GM12878 (cell line): Measurements from ENCODE around the gene DUSP22.

ENCODE experiments used
- CTCF ChIP-seq, 3 experiments: IDR thresholded peaks in 2 of 3; conservative IDR thresholded peaks in 1 of 3; 2 replicates each; pipeline ENCODE4 v1.5.1; 2011; ENCODE audit warnings: low read depth in 3 of 3, low read length in 3 of 3, mild to moderate bottlenecking in 3 of 3, control low read depth in 2 of 3, moderate library complexity in 2 of 3, inconsistent platforms in 1 of 3, mixed read lengths in 1 of 3; ENCODE audit not compliant: control insufficient read depth in 2 of 3, insufficient read depth in 1 of 3; ENCODE audit errors: extremely low read depth in 1 of 3
- ETV6 ChIP-seq, 2 experiments: fragments of 450-650 bp in 1 of 2; IDR thresholded peaks in 1 of 2; conservative IDR thresholded peaks in 1 of 2; 2 replicates each; pipeline ENCODE4 v1.6.1; 2014; ENCODE audit warnings: antibody characterized with exemption in 1 of 2, borderline replicate concordance in 1 of 2, low read depth in 1 of 2, mild to moderate bottlenecking in 1 of 2, moderate library complexity in 1 of 2
- FOXK2 ChIP-seq: fragments of 450-650 bp; IDR thresholded peaks from 2 replicates; pipeline ENCODE4 v1.6.1; 2017; ENCODE audit warnings: mild to moderate bottlenecking, moderate library complexity
- NFIC ChIP-seq: IDR thresholded peaks from 2 replicates; pipeline ENCODE4 v1.6.1; 2012; ENCODE audit warnings: low read depth, mild to moderate bottlenecking, inconsistent platforms, low read length, moderate library complexity
- POLR2A ChIP-seq: IDR thresholded peaks from 2 replicates; pipeline ENCODE4 v1.6.1; 2011; ENCODE audit warnings: low read depth, mild to moderate bottlenecking, low read length
- REST ChIP-seq: IDR thresholded peaks from 2 replicates; pipeline ENCODE4 v1.6.1; 2012; ENCODE audit warnings: mild to moderate bottlenecking, low read depth, low read length
- SIN3A ChIP-seq: IDR thresholded peaks from 2 replicates; pipeline ENCODE4 v1.6.1; 2012; ENCODE audit warnings: low read depth, low read length, improper control_type of control experiment
- TF ChIP-seq, protein P1 (sequence below): IDR thresholded peaks from 2 replicates; pipeline ENCODE4 v1.6.1; 2011; ENCODE audit warnings: borderline replicate concordance, low read depth, mild to moderate bottlenecking, moderate library complexity, low read length; ENCODE audit not compliant: insufficient read depth, poor library complexity, severe bottlenecking
- TF ChIP-seq, protein P2 (sequence below): fragments of 450-650 bp; IDR thresholded peaks from 2 replicates; pipeline ENCODE4 v1.6.1; 2016; ENCODE audit warnings: mild to moderate bottlenecking

DNA sequence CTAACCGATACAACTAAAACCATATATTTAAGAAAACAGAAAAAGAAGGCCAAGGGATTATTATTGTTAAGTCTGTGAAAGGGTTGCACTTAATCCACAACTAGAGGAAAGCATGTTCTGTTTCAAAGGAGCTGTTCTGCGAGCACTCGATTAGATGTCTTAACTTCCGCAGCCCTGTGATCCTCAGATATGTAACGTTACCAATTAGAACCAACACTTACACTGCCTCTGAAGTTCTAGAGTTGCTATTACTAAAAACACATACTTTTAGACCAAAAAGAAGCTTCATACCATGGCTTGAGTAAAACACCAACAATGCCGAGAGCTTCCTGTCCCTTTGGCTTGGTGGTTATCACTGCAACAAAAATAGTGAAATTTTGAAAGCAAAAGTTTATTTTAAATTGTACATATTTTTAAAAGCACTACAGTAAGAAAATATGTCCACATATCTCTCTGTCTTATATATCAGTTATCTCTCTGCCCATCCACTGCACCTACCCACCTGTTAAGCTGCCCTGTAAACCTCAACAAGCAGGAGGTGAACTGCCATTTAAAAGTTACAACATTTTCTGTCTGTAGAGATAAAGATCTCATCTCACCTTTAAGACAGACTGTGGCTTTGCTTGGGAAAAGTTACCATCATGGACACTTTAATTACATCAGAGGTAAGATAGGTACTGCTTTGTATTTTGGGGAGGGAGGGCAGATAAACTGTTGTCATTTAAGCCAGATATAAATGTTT lies 7.1 kb upstream of the DUSP22 start:
- TF ChIP-seq FOXK2 (no peak), POLR2A (no peak), REST (no peak), NFIC (no peak), CTCF (IDR thresholded peaks at IDR 0.05 in 2 of 3, conservative IDR thresholded peaks at IDR 0.05 in 1 of 3; ENCODE audit: control insufficient read depth in 2 of 3, extremely low read depth in 1 of 3, insufficient read depth in 1 of 3, low read depth in 3 of 3, low read length in 3 of 3) (no peak), ETV6 (conservative IDR thresholded peaks at IDR 0.05 in 1 of 2, IDR thresholded peaks at IDR 0.05 in 1 of 2; ENCODE audit: borderline replicate concordance in 1 of 2, low read depth in 1 of 2) (no peak), SIN3A (no peak)
- TF ChIP-seq, protein P1, sequence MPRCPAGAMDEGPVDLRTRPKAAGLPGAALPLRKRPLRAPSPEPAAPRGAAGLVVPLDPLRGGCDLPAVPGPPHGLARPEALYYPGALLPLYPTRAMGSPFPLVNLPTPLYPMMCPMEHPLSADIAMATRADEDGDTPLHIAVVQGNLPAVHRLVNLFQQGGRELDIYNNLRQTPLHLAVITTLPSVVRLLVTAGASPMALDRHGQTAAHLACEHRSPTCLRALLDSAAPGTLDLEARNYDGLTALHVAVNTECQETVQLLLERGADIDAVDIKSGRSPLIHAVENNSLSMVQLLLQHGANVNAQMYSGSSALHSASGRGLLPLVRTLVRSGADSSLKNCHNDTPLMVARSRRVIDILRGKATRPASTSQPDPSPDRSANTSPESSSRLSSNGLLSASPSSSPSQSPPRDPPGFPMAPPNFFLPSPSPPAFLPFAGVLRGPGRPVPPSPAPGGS, result no peak
- TF ChIP-seq, protein P2, sequence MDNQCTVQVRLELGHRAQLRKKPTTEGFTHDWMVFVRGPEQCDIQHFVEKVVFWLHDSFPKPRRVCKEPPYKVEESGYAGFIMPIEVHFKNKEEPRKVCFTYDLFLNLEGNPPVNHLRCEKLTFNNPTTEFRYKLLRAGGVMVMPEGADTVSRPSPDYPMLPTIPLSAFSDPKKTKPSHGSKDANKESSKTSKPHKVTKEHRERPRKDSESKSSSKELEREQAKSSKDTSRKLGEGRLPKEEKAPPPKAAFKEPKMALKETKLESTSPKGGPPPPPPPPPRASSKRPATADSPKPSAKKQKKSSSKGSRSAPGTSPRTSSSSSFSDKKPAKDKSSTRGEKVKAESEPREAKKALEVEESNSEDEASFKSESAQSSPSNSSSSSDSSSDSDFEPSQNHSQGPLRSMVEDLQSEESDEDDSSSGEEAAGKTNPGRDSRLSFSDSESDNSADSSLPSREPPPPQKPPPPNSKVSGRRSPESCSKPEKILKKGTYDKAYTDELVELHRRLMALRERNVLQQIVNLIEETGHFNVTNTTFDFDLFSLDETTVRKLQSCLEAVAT, result 0 out of 2 replicates have a peak, but pooled peaks have one; percentile 41
